OCI-LY7 (cell line): Measurements from ENCODE around the gene AHSA1. TPM values are rescaled to one million over a fixed set of nuclear protein-coding genes. Genes with fewer than 3 reads are reported as not detected.

Source experiments
- BruUV-seq: library from RNA; stranded (reverse); fragments of 400-500 nt; replicated peaks from 2 replicates; lab custom pipeline; 2021; lab: Mats Ljungman, UMichigan
- CTCF ChIA-PET: fragments of 300-600 bp; sonication (Branson Sonifier 250); formaldehyde crosslinking; loops from one replicate; lab custom pipeline; 2022; ENCODE audit warnings: antibody characterized with exemption; ENCODE audit not compliant: unreplicated experiment; lab: Charles Lee
- POLR2A ChIA-PET: fragments of 300-600 bp; sonication (Branson Sonifier 250); formaldehyde crosslinking; loops from one replicate; lab custom pipeline; 2022; ENCODE audit warnings: antibody characterized with exemption; lab: Charles Lee
- DNase-seq: peaks from one replicate; pipeline ENCODE4 v3.0.0-alpha.2; 2015; ENCODE audit warnings: low spot score
- H2AFZ ChIP-seq: fragments of 200-600 bp; sonication (generic), shearing (Covaris generic); 2 replicates; pipeline ENCODE4 v1.6.1; 2014; ENCODE audit warnings: mild to moderate bottlenecking, antibody characterized with exemption, low read length, moderate library complexity
- H3K27ac ChIP-seq: fragments of 200-600 bp; sonication (generic); 2 replicates; pipeline ENCODE4 v1.5.1; 2014; ENCODE audit warnings: mixed run types, low read depth, mild to moderate bottlenecking, moderate library complexity, low read length, inconsistent platforms; ENCODE audit not compliant: poor library complexity, severe bottlenecking
- H3K36me3 ChIP-seq: fragments of 200-600 bp; sonication (generic); 2 replicates; pipeline ENCODE4 v1.6.1; 2014; ENCODE audit warnings: mild to moderate bottlenecking, antibody characterized with exemption, low read length, moderate library complexity, mixed read lengths; ENCODE audit not compliant: insufficient read depth
- H3K4me1 ChIP-seq: fragments of 200-600 bp; sonication (generic); 2 replicates; pipeline ENCODE4 v1.5.1; 2014; ENCODE audit warnings: mild to moderate bottlenecking, low read length; ENCODE audit not compliant: insufficient read depth, poor library complexity, severe bottlenecking
- H3K4me2 ChIP-seq: fragments of 200-600 bp; sonication (generic); 2 replicates; pipeline ENCODE4 v1.6.1; 2014; ENCODE audit warnings: mild to moderate bottlenecking, low read length
- H3K4me3 ChIP-seq: fragments of 200-600 bp; sonication (generic); 2 replicates; pipeline ENCODE4 v1.5.1; 2014; ENCODE audit warnings: mild to moderate bottlenecking, low read depth, low read length; ENCODE audit not compliant: poor library complexity, severe bottlenecking
- H3K79me2 ChIP-seq: fragments of 200-600 bp; sonication (generic); 2 replicates; pipeline ENCODE4 v1.6.1; 2016; ENCODE audit warnings: low read depth, mild to moderate bottlenecking, low read length, moderate library complexity, mixed read lengths; ENCODE audit not compliant: insufficient read depth
- H3K9me2 ChIP-seq: fragments of 200-600 bp; sonication (generic); 2 replicates; pipeline ENCODE4 v1.6.1; 2016; ENCODE audit warnings: mild to moderate bottlenecking, low read length, mixed read lengths; ENCODE audit not compliant: insufficient read depth
- H3K9me3 ChIP-seq: fragments of 200-600 bp; sonication (generic); 2 replicates; pipeline ENCODE4 v1.6.1; 2014; ENCODE audit warnings: mild to moderate bottlenecking, mixed run types, low read length, mixed read lengths
- H4K20me1 ChIP-seq: fragments of 200-600 bp; sonication (generic); 2 replicates; pipeline ENCODE4 v1.6.1; 2014; ENCODE audit warnings: mild to moderate bottlenecking, antibody characterized with exemption, low read length, moderate library complexity, mixed read lengths; ENCODE audit not compliant: insufficient read depth
- EZH2phosphoT487 ChIP-seq: fragments of 200-600 bp; sonication (generic); IDR thresholded peaks from 2 replicates; pipeline ENCODE4 v1.6.1; 2018; ENCODE audit warnings: low read depth, borderline replicate concordance, mild to moderate bottlenecking, mixed run types, antibody characterized with exemption, low read length, moderate library complexity, mixed read lengths
- intact Hi-C: fragments of 100-400 bp; cut with micrococcal nuclease; formaldehyde crosslinking; loops from one replicate; pipeline ENCODE4 v1.10.0; 2022; ENCODE audit not compliant: unreplicated experiment
- total RNA-seq, 2 experiments: library from RNA; depleted of rRNA in 1 of 2; stranded (reverse); fragments of >200 nt in 1 of 2; shearing (Covaris generic) in 1 of 2; gene quantifications; 2 replicates each; pipeline ENCODE4 v1.2.3, GENCODE V29; 2014 to 2022
- TF ChIP-seq, protein P1 (sequence below): fragments of 200-600 bp; sonication (generic); conservative IDR thresholded peaks from 2 replicates; pipeline ENCODE4 v1.5.1; 2014; ENCODE audit warnings: mild to moderate bottlenecking, antibody characterized with exemption, low read length, moderate library complexity, mixed read lengths

The AHSA1 gene
- total RNA-seq, 2 experiments from 2014 or later = 182 to 269 TPM

DNA sequence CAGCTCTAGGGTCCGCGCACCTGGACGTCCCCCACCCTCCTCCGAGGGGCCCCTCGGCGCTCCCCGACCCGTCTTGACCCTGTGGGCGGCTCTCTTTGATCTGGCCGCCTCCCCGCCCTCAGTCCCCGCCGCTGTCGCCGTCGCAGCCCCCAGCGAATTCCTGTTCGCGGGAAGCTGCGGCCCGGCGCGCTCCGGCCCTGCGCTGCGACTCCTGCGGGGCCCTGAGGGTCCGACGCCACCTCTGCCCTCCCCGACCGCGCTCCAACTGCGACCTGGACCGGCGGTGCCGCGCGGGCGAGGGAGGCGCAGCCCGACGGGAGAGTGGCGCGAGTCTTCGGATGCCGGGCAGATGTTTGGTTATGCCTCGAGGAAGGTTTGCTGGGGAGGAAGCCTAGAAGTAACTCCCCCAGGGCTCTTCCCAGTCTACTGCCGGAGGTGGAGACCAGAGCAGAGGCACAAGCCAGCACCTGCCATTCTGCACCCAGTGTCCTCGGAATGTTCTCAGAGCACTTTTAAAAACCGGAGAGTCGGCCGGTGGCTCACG is 41.2 kb downstream of the AHSA1 start:
- TF ChIP-seq EZH2phosphoT487 = no peak
- TF ChIP-seq, protein P1, sequence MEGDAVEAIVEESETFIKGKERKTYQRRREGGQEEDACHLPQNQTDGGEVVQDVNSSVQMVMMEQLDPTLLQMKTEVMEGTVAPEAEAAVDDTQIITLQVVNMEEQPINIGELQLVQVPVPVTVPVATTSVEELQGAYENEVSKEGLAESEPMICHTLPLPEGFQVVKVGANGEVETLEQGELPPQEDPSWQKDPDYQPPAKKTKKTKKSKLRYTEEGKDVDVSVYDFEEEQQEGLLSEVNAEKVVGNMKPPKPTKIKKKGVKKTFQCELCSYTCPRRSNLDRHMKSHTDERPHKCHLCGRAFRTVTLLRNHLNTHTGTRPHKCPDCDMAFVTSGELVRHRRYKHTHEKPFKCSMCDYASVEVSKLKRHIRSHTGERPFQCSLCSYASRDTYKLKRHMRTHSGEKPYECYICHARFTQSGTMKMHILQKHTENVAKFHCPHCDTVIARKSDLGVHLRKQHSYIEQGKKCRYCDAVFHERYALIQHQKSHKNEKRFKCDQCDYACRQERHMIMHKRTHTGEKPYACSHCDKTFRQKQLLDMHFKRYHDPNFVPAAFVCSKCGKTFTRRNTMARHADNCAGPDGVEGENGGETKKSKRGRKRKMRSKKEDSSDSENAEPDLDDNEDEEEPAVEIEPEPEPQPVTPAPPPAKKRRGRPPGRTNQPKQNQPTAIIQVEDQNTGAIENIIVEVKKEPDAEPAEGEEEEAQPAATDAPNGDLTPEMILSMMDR = no peak
- Histone ChIP-seq H3K4me2 (peak overlapping the region; percentile 54; the same call in 1 of the 2 replicates), H3K4me3 (peak overlapping the region; percentile 22), H2AFZ (no peak overlapping the region), H3K36me3 (no peaks in the 10 kb centered on the region), H4K20me1 (no peaks in the 10 kb centered on the region), H3K4me1 (peaks cover 15% of the 10 kb centered on the region), H3K9me2 (no peaks in the 10 kb centered on the region), H3K27ac (no peak overlapping the region), H3K9me3 (no peaks in the 10 kb centered on the region), H3K79me2 (no peaks in the 10 kb centered on the region)
- DNase-seq = no peak
- CTCF ChIA-PET = no interaction called here
- intact Hi-C loops = no loop called here
- POLR2A ChIA-PET = no interaction called here
- no TSS peak for BruUV-seq

- no TSS peak for BruUV-seq
- Histone ChIP-seq H3K79me2 (no peaks in the 10 kb centered on the region), H3K4me3 (no peak overlapping the region), H3K9me2 (no peaks in the 10 kb centered on the region), H4K20me1 (no peaks in the 10 kb centered on the region), H2AFZ (no peak overlapping the region), H3K4me1 (peaks cover 15% of the 10 kb centered on the region), H3K9me3 (no peaks in the 10 kb centered on the region), H3K36me3 (peaks cover 11% of the 10 kb centered on the region; the same call in 1 of the 2 replicates), H3K4me2 (no peak overlapping the region), H3K27ac (no peak overlapping the region)
- DNase-seq = no peak
- CTCF ChIA-PET = no interaction called here
- TF ChIP-seq, protein P1 = no peak
- TF ChIP-seq EZH2phosphoT487 = no peak
- POLR2A ChIA-PET = no interaction called here
- intact Hi-C loops = no loop called here
Observed at GRCh38 chr14:77502109-77502782, 44.4 kb downstream of the AHSA1 start.

- Histone ChIP-seq H3K4me2 (no peak overlapping the region), H3K4me1 (peaks cover 15% of the 10 kb centered on the region), H3K9me2 (no peaks in the 10 kb centered on the region), H3K27ac (no peak overlapping the region), H3K4me3 (no peak overlapping the region), H3K79me2 (no peaks in the 10 kb centered on the region), H4K20me1 (no peaks in the 10 kb centered on the region), H3K36me3 (peaks cover 18% of the 10 kb centered on the region), H3K9me3 (no peaks in the 10 kb centered on the region), H2AFZ (no peak overlapping the region)
- no TSS peak for BruUV-seq
- no peak for TF ChIP-seq EZH2phosphoT487
- TF ChIP-seq, protein P1 = no peak
- intact Hi-C loops = no loop called here
- no peak for DNase-seq
- CTCF ChIA-PET = no interaction called here
- POLR2A ChIA-PET = interaction anchor here (0.6 to 0.7 kb wide), 2 partner anchors 59 to 64 kb away, joined by 3 read pairs; no protein-coding TSS in a partner anchor
Observed at GRCh38 chr14:77503138-77503537, 45.2 kb downstream of the AHSA1 start.
